ENCODE measurements around the gene ZNF598.

Gene ZNF598

GRCh38 chr16:2003231-2003826 lies 6.3 kb downstream of the ZNF598 start:
- H2BK12ac ChIP-seq (ENCODE audit: low read length): no peak overlapping the region
- no peak overlapping the region for H3K9ac ChIP-seq (ENCODE audit: low read depth, low read length, poor library complexity)
- H2BK5ac ChIP-seq (ENCODE audit: low read length): no peak overlapping the region
- H3K23ac ChIP-seq (ENCODE audit: low read depth, low read length, poor library complexity): peak overlapping the region; percentile 70
- DNase-seq (ENCODE audit: low spot score): no peak
- no CpG with 5 or more reads among the region's 8 CpGs for WGBS, 2 donors (ENCODE audit: extremely low coverage in 2 of 2, insufficient read length in 2 of 2, insufficient replicate concordance in 1 of 2)
- H2BK120ac ChIP-seq (ENCODE audit: low read depth, low read length): no peak overlapping the region
- H3K9me3 ChIP-seq (replicated peaks in 1 of 2; ENCODE audit: control insufficient read depth in 2 of 2, insufficient read depth in 1 of 2, low read depth in 1 of 2, low read length in 2 of 2): no peaks in the 10 kb centered on the region
- H4K8ac ChIP-seq (ENCODE audit: low read depth, low read length): no peak overlapping the region
- peak overlapping the region; percentile 0 for H2AK5ac ChIP-seq (ENCODE audit: low read depth, low read length)
- H4K91ac ChIP-seq (ENCODE audit: low read depth, low read length, poor library complexity): no peak overlapping the region
- H3K18ac ChIP-seq (ENCODE audit: low read length): peak overlapping the region; percentile 57
- no peak overlapping the region for H3K14ac ChIP-seq (ENCODE audit: low read length)
- H3K36me3 ChIP-seq (replicated peaks in 1 of 2; ENCODE audit: control insufficient read depth in 2 of 2, insufficient read depth in 2 of 2, low read length in 2 of 2): peaks cover 39 to 69% of the 10 kb centered on the region in 2 donors
- peak overlapping the region in 1 of 2 donors; percentile 8 for H3K4me3 ChIP-seq (ENCODE audit: low read length in 2 of 2)
- peaks cover 46% of the 10 kb centered on the region for H3K79me1 ChIP-seq (ENCODE audit: low read depth, low read length)
- H3K4ac ChIP-seq (ENCODE audit: low read length): no peak overlapping the region
- no peak overlapping the region for H2BK15ac ChIP-seq (ENCODE audit: low read length)
- peak overlapping the region; percentile 29 for H3K27ac ChIP-seq (replicated peaks; ENCODE audit: low read length)
- no peak overlapping the region for H3K4me2 ChIP-seq (ENCODE audit: insufficient read depth, low read length, poor library complexity, severe bottlenecking)
- no peaks in the 10 kb centered on the region for H3K27me3 ChIP-seq (ENCODE audit: control insufficient read depth in 3 of 3, insufficient read depth in 3 of 3, low read depth in 1 of 3, low read length in 3 of 3)
- H3K4me1 ChIP-seq (ENCODE audit: control insufficient read depth in 2 of 2, insufficient read depth in 1 of 2, low read depth in 1 of 2, low read length in 2 of 2): peaks cover 17 to 21% of the 10 kb centered on the region in 2 donors
- H2AFZ ChIP-seq (ENCODE audit: low read length): no peak overlapping the region

- H3K4me3 ChIP-seq (ENCODE audit: low read length in 2 of 2): peak overlapping the region in 1 of 2 donors; percentile 59
- peak overlapping the region; percentile 92 for H4K8ac ChIP-seq (ENCODE audit: low read depth, low read length)
- no peak overlapping the region for H2BK5ac ChIP-seq (ENCODE audit: low read length)
- H2AFZ ChIP-seq (ENCODE audit: low read length): no peak overlapping the region
- H3K4ac ChIP-seq (ENCODE audit: low read length): no peak overlapping the region
- peaks cover 39 to 69% of the 10 kb centered on the region in 2 donors for H3K36me3 ChIP-seq (replicated peaks in 1 of 2; ENCODE audit: control insufficient read depth in 2 of 2, insufficient read depth in 2 of 2, low read length in 2 of 2)
- no peak overlapping the region for H4K91ac ChIP-seq (ENCODE audit: low read depth, low read length, poor library complexity)
- H3K9ac ChIP-seq (ENCODE audit: low read depth, low read length, poor library complexity): no peak overlapping the region
- WGBS, 2 donors (ENCODE audit: extremely low coverage in 2 of 2, insufficient read length in 2 of 2, insufficient replicate concordance in 1 of 2): no CpG with 5 or more reads among the region's 47 CpGs
- H3K4me2 ChIP-seq (ENCODE audit: insufficient read depth, low read length, poor library complexity, severe bottlenecking): no peak overlapping the region
- peak overlapping the region; percentile 55 for H3K23ac ChIP-seq (ENCODE audit: low read depth, low read length, poor library complexity)
- no peak overlapping the region for H2BK120ac ChIP-seq (ENCODE audit: low read depth, low read length)
- peaks cover 12 to 16% of the 10 kb centered on the region in 2 donors for H3K4me1 ChIP-seq (ENCODE audit: control insufficient read depth in 2 of 2, insufficient read depth in 1 of 2, low read depth in 1 of 2, low read length in 2 of 2)
- DNase-seq (ENCODE audit: low spot score): no peak
- peak overlapping the region; percentile 35 for H2AK5ac ChIP-seq (ENCODE audit: low read depth, low read length)
- no peak overlapping the region for H2BK12ac ChIP-seq (ENCODE audit: low read length)
- H3K9me3 ChIP-seq (replicated peaks in 1 of 2; ENCODE audit: control insufficient read depth in 2 of 2, insufficient read depth in 1 of 2, low read depth in 1 of 2, low read length in 2 of 2): no peaks in the 10 kb centered on the region
- H2BK15ac ChIP-seq (ENCODE audit: low read length): no peak overlapping the region
- H3K18ac ChIP-seq (ENCODE audit: low read length): peak overlapping the region; percentile 38
- H3K14ac ChIP-seq (ENCODE audit: low read length): no peak overlapping the region
- no peak overlapping the region for H3K27ac ChIP-seq (replicated peaks; ENCODE audit: low read length)
- H3K27me3 ChIP-seq (ENCODE audit: control insufficient read depth in 3 of 3, insufficient read depth in 3 of 3, low read depth in 1 of 3, low read length in 3 of 3): no peaks in the 10 kb centered on the region
- peaks cover 43% of the 10 kb centered on the region for H3K79me1 ChIP-seq (ENCODE audit: low read depth, low read length)
Measured at GRCh38 chr16:2002406-2003230, 7.0 kb downstream of the ZNF598 start.

GRCh38 chr16:2001456-2002355 lies 7.9 kb downstream of the ZNF598 start:
- DNase-seq (ENCODE audit: low spot score): no peak
- WGBS, 2 donors (ENCODE audit: extremely low coverage in 2 of 2, insufficient read length in 2 of 2, insufficient replicate concordance in 1 of 2): no CpG with 5 or more reads among the region's 53 CpGs
- no peak overlapping the region for H2BK5ac ChIP-seq (ENCODE audit: low read length)
- H2BK12ac ChIP-seq (ENCODE audit: low read length): no peak overlapping the region
- no peak overlapping the region for H2BK120ac ChIP-seq (ENCODE audit: low read depth, low read length)
- H3K9ac ChIP-seq (ENCODE audit: low read depth, low read length, poor library complexity): peak overlapping the region; percentile 24
- no peaks in the 10 kb centered on the region for H3K27me3 ChIP-seq (ENCODE audit: control insufficient read depth in 3 of 3, insufficient read depth in 3 of 3, low read depth in 1 of 3, low read length in 3 of 3)
- H3K18ac ChIP-seq (ENCODE audit: low read length): no peak overlapping the region
- H3K4me2 ChIP-seq (ENCODE audit: insufficient read depth, low read length, poor library complexity, severe bottlenecking): no peak overlapping the region
- H3K4me1 ChIP-seq (ENCODE audit: control insufficient read depth in 2 of 2, insufficient read depth in 1 of 2, low read depth in 1 of 2, low read length in 2 of 2): peaks cover 11 to 13% of the 10 kb centered on the region in 2 donors
- H3K14ac ChIP-seq (ENCODE audit: low read length): no peak overlapping the region
- peaks cover 34% of the 10 kb centered on the region for H3K79me1 ChIP-seq (ENCODE audit: low read depth, low read length)
- no peak overlapping the region for H4K91ac ChIP-seq (ENCODE audit: low read depth, low read length, poor library complexity)
- no peak overlapping the region for H3K4ac ChIP-seq (ENCODE audit: low read length)
- no peak overlapping the region for H2AFZ ChIP-seq (ENCODE audit: low read length)
- peaks cover 41 to 72% of the 10 kb centered on the region in 2 donors for H3K36me3 ChIP-seq (replicated peaks in 1 of 2; ENCODE audit: control insufficient read depth in 2 of 2, insufficient read depth in 2 of 2, low read length in 2 of 2)
- peak overlapping the region; percentile 92 for H4K8ac ChIP-seq (ENCODE audit: low read depth, low read length)
- H2AK5ac ChIP-seq (ENCODE audit: low read depth, low read length): no peak overlapping the region
- H3K23ac ChIP-seq (ENCODE audit: low read depth, low read length, poor library complexity): peak overlapping the region; percentile 43
- no peak overlapping the region for H2BK15ac ChIP-seq (ENCODE audit: low read length)
- H3K9me3 ChIP-seq (replicated peaks in 1 of 2; ENCODE audit: control insufficient read depth in 2 of 2, insufficient read depth in 1 of 2, low read depth in 1 of 2, low read length in 2 of 2): no peaks in the 10 kb centered on the region
- H3K27ac ChIP-seq (replicated peaks; ENCODE audit: low read length): no peak overlapping the region
- H3K4me3 ChIP-seq (ENCODE audit: low read length in 2 of 2): peak overlapping the region in 1 of 2 donors; percentile 59
